ENCODE results near the gene PHKA1. TPM values are rescaled to one million over a fixed set of nuclear protein-coding genes. Genes with fewer than 3 reads are reported as not detected.
A peak's percentile ranks its signal among the peaks of the same experiment; 100 is the strongest.

PHKA1 gene
- polyA plus RNA-seq, 2 of the 4 experiments (the other 2 are of a cell fraction) = 18.3 to 35.4 TPM

DNA sequence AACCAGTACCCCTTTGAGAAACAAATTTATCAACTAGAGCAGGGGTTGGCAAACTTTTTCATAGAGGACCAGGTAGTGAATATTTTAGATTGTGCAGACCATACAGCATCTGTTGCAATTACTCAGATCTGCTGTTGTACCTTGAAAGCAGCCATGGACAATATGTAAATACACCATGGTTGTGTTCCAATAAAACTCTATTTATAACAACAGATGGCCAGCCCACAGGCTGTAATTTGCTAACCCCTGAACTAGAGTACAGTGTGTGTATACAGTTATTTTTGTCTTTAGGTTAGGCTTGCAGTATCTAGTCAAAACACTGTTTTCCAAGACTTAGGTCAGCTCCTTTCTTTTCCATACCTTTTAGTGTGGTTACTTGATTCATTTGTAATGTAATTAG lies 54.4 kb downstream of the PHKA1 start:
- H3K9me3 ChIP-seq = no peaks in the 10 kb centered on the region
- ChIA-PET CTCF (no interaction called here), POLR2A (no interaction called here)
- TF ChIP-seq, protein P1, sequence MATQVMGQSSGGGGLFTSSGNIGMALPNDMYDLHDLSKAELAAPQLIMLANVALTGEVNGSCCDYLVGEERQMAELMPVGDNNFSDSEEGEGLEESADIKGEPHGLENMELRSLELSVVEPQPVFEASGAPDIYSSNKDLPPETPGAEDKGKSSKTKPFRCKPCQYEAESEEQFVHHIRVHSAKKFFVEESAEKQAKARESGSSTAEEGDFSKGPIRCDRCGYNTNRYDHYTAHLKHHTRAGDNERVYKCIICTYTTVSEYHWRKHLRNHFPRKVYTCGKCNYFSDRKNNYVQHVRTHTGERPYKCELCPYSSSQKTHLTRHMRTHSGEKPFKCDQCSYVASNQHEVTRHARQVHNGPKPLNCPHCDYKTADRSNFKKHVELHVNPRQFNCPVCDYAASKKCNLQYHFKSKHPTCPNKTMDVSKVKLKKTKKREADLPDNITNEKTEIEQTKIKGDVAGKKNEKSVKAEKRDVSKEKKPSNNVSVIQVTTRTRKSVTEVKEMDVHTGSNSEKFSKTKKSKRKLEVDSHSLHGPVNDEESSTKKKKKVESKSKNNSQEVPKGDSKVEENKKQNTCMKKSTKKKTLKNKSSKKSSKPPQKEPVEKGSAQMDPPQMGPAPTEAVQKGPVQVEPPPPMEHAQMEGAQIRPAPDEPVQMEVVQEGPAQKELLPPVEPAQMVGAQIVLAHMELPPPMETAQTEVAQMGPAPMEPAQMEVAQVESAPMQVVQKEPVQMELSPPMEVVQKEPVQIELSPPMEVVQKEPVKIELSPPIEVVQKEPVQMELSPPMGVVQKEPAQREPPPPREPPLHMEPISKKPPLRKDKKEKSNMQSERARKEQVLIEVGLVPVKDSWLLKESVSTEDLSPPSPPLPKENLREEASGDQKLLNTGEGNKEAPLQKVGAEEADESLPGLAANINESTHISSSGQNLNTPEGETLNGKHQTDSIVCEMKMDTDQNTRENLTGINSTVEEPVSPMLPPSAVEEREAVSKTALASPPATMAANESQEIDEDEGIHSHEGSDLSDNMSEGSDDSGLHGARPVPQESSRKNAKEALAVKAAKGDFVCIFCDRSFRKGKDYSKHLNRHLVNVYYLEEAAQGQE (IDR thresholded peaks at IDR 0.05) = no peak
- TF ChIP-seq, protein P2, sequence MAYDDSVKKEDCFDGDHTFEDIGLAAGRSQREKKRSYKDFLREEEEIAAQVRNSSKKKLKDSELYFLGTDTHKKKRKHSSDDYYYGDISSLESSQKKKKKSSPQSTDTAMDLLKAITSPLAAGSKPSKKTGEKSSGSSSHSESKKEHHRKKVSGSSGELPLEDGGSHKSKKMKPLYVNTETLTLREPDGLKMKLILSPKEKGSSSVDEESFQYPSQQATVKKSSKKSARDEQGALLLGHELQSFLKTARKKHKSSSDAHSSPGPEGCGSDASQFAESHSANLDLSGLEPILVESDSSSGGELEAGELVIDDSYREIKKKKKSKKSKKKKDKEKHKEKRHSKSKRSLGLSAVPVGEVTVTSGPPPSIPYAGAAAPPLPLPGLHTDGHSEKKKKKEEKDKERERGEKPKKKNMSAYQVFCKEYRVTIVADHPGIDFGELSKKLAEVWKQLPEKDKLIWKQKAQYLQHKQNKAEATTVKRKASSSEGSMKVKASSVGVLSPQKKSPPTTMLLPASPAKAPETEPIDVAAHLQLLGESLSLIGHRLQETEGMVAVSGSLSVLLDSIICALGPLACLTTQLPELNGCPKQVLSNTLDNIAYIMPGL (CRISPR knock-in tag; IDR thresholded peaks at IDR 0.05; ENCODE audit: borderline replicate concordance) = no peak
- TF ChIP-seq HEYL (CRISPR knock-in tag; IDR thresholded peaks at IDR 0.05) (no peak), EHF (CRISPR knock-in tag; IDR thresholded peaks at IDR 0.05) (no peak), RNF2 (IDR thresholded peaks at IDR 0.05; ENCODE audit: borderline replicate concordance, low read depth) (no peak), CBX2 (IDR thresholded peaks at IDR 0.05; ENCODE audit: borderline replicate concordance, low read depth) (no peak), CHD4 (IDR thresholded peaks at IDR 0.05; ENCODE audit: borderline replicate concordance) (no peak), HOXA7 (CRISPR knock-in tag; IDR thresholded peaks at IDR 0.05) (no peak), HDAC2 (IDR thresholded peaks at IDR 0.05) (no peak), MAZ (IDR thresholded peaks at IDR 0.05; ENCODE audit: borderline replicate concordance, low read depth, low read length) (no peak), FOSB (CRISPR knock-in tag; IDR thresholded peaks at IDR 0.05) (no peak), ZC3H11A (IDR thresholded peaks at IDR 0.05) (no peak), SREBF2 (IDR thresholded peaks at IDR 0.05) (no peak), RFX5 (IDR thresholded peaks at IDR 0.05) (no peak), FOSL2 (IDR thresholded peaks at IDR 0.05) (no peak), FOSL2 (CRISPR knock-in tag; IDR thresholded peaks at IDR 0.05) (no peak), ZFP36 (IDR thresholded peaks at IDR 0.05; ENCODE audit: borderline replicate concordance, partially characterized antibody) (no peak), RARB (CRISPR knock-in tag; IDR thresholded peaks at IDR 0.05) (no peak), MAFK (IDR thresholded peaks at IDR 0.05; ENCODE audit: partially characterized antibody) (no peak), EHMT2 (IDR thresholded peaks at IDR 0.05; ENCODE audit: low read depth) (no peak)
- no peak for ATAC-seq
- FAIRE-seq = peak; percentile 18
- H3K4me2 ChIP-seq = no peak overlapping the region
- H3K4me3 ChIP-seq = no peak overlapping the region
- DNase-seq (ENCODE audit: low read depth in 1 of 2, low spot score in 1 of 2) = no peak
- H3K4me1 ChIP-seq = no peaks in the 10 kb centered on the region
- no peak overlapping the region for H3K27ac ChIP-seq

DNA sequence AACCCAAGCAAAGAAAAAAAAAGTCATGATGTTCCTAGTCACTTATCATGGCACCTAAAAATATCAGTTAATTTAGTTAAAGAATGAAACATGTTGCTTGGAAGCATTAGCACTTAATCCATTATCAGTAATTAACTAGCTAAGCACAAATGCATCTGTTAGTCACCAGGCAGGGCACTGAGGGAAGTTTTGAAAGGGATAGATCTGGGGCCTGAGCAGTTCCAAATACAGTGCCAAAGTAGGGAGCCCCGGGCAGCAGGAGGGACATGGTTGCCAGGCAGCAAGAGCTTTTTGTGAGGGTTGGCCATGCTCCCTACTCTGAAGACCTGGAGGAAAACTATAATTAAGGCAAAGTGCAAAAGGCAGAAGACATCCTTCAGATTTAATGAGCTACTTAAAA lies 62.0 kb downstream of the PHKA1 start:
- H3K27ac ChIP-seq = no peak overlapping the region
- DNase-seq (ENCODE audit: low read depth in 1 of 2, low spot score in 1 of 2) (no peak), FAIRE-seq (no peak), ATAC-seq (no peak)
- H3K4me3 ChIP-seq = no peak overlapping the region
- ChIA-PET CTCF (no interaction called here), POLR2A (no interaction called here)
- H3K9me3 ChIP-seq = no peaks in the 10 kb centered on the region
- TF ChIP-seq FOSB (CRISPR knock-in tag; IDR thresholded peaks at IDR 0.05) (no peak), HDAC2 (IDR thresholded peaks at IDR 0.05) (no peak), SREBF2 (IDR thresholded peaks at IDR 0.05) (no peak)
- TF ChIP-seq, protein P3, sequence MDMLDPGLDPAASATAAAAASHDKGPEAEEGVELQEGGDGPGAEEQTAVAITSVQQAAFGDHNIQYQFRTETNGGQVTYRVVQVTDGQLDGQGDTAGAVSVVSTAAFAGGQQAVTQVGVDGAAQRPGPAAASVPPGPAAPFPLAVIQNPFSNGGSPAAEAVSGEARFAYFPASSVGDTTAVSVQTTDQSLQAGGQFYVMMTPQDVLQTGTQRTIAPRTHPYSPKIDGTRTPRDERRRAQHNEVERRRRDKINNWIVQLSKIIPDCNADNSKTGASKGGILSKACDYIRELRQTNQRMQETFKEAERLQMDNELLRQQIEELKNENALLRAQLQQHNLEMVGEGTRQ (IDR thresholded peaks at IDR 0.05) = no peak
- TF ChIP-seq, protein P4, sequence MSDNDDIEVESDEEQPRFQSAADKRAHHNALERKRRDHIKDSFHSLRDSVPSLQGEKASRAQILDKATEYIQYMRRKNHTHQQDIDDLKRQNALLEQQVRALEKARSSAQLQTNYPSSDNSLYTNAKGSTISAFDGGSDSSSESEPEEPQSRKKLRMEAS (IDR thresholded peaks at IDR 0.05) = no peak
- 100% methylated on average over 1 of the region's 1 CpG for WGBS (ENCODE audit: missing lambda C conversion rate)
- no peaks in the 10 kb centered on the region for H3K4me1 ChIP-seq
- no peak overlapping the region for H3K4me2 ChIP-seq
